K562 (cell line): ENCODE results near the gene TENM4. TPM values are rescaled to one million over a fixed set of nuclear protein-coding genes. Genes with fewer than 3 reads are reported as not detected.

ENCODE experiments used
- CHD7 ChIP-seq: fragments of 200-600 bp; sonication (generic); IDR thresholded peaks from one replicate; pipeline ENCODE4 v1.6.1; 2012; ENCODE audit warnings: mild to moderate bottlenecking, low read depth, low read length, inconsistent platforms
- FOXJ2 ChIP-seq: fragments of 200-800 bp; sonication (Bioruptor generic); IDR thresholded peaks from 2 replicates; pipeline ENCODE4 v1.6.1; 2016; ENCODE audit warnings: missing genetic modification characterization, missing compliant biosample characterization
- TEAD4 ChIP-seq, 2 experiments: sonication (generic) in 1 of 2; formaldehyde crosslinking in 1 of 2; IDR thresholded peaks; 2 replicates each; pipeline versions ENCODE4 v1.6.1 to v1.8.0; 2012 to 2022; ENCODE audit warnings: borderline replicate concordance in 1 of 2, inconsistent platforms in 1 of 2, low read length in 1 of 2, mild to moderate bottlenecking in 1 of 2, missing genetic modification reagents in 1 of 2
- polyA plus RNA-seq, 8 experiments: library from polyadenylated mRNA; depleted of rRNA in 4 of 8; stranded (reverse) in 5 of 8; unstranded in 3 of 8; fragments of >200 nt; fragmentation: Nextera tagmentation in 2 of 8; fragmentation: Illumina TruSeq in 1 of 8; extraction: Ambion mirVana in 2 of 8; extraction: Trizol in 1 of 8; gene quantifications; 2 replicates each; pipeline versions ENCODE4 v1.2.1 to v1.2.3, GENCODE V29; 2011 to 2014; ENCODE audit warnings: inconsistent platforms in 1 of 8, missing spikeins in 1 of 8
- total RNA-seq, 7 experiments: library from RNA; depleted of rRNA in 6 of 7; stranded (reverse); fragments of >200 nt in 6 of 7; fragmentation: Illumina TruSeq in 2 of 7; extraction: Trizol in 2 of 7; gene quantifications; 2 replicates each; pipeline versions ENCODE4 v1.2.1 to v1.2.3, GENCODE V29; 2011 to 2021; ENCODE audit warnings: low replicate concordance in 1 of 7

TENM4 gene
- total and polyA plus RNA-seq, 9 of the 15 experiments (the other 6 are each of a cell fraction or from before 2014, with no cell fraction given): 0.16 TPM; not detected in 8

- no peak for TF ChIP-seq CHD7
- TF ChIP-seq FOXJ2 (tag): no peak
- no peak for TF ChIP-seq TEAD4 (IDR thresholded peaks at IDR 0.05; ENCODE audit: low read length)
- no peak for TF ChIP-seq TEAD4 (CRISPR knock-in tag; IDR thresholded peaks at IDR 0.05; ENCODE audit: borderline replicate concordance)
Observed at GRCh38 chr11:79047980-79048379, 392.9 kb downstream of the TENM4 start (continued).
